Hepatocyte (in vitro differentiated cells): ENCODE measurements around the gene MYBPC2. TPM values are rescaled to one million over a fixed set of nuclear protein-coding genes. Genes with fewer than 3 reads are reported as not detected.

ENCODE experiments used
- DNase-seq: peaks from one replicate; pipeline ENCODE4 v3.0.0-alpha.2; 2016; ENCODE audit warnings: low spot score
- H2AFZ ChIP-seq: fragments of 200-600 bp; sonication (generic); 2 replicates; pipeline ENCODE4 v1.6.0; 2016; ENCODE audit warnings: antibody characterized with exemption, mild to moderate bottlenecking
- H3K27ac ChIP-seq: fragments of 200-600 bp; sonication (generic); 2 replicates; pipeline ENCODE4 v1.5.1; 2016; ENCODE audit warnings: mild to moderate bottlenecking
- H3K27me3 ChIP-seq: fragments of 200-600 bp; sonication (generic); 2 replicates; pipeline ENCODE4 v1.6.1; 2016
- H3K36me3 ChIP-seq: fragments of 200-600 bp; sonication (generic); replicated peaks from 2 replicates; pipeline ENCODE4 v1.5.1; 2016; ENCODE audit warnings: low read depth; ENCODE audit not compliant: insufficient read depth
- H3K4me1 ChIP-seq: fragments of 200-600 bp; sonication (generic); 2 replicates; pipeline ENCODE4 v1.5.1; 2016; ENCODE audit warnings: mild to moderate bottlenecking, moderate library complexity; ENCODE audit not compliant: insufficient read depth
- H3K4me2 ChIP-seq: fragments of 200-600 bp; sonication (generic); 2 replicates; pipeline ENCODE4 v1.6.0; 2016
- H3K4me3 ChIP-seq: fragments of 200-600 bp; sonication (generic); 2 replicates; pipeline ENCODE4 v1.5.1; 2016; ENCODE audit warnings: mild to moderate bottlenecking
- H3K79me2 ChIP-seq: fragments of 200-600 bp; sonication (generic); 2 replicates; pipeline ENCODE4 v1.6.0; 2017; ENCODE audit warnings: mild to moderate bottlenecking
- H3K9me2 ChIP-seq: fragments of 200-600 bp; sonication (generic); replicated peaks from 2 replicates; pipeline ENCODE4 v1.6.0; 2017; ENCODE audit warnings: mild to moderate bottlenecking; ENCODE audit not compliant: insufficient read depth
- H3K9me3 ChIP-seq: fragments of 200-600 bp; sonication (generic); 2 replicates; pipeline ENCODE4 v1.5.1; 2016; ENCODE audit warnings: low read depth, mild to moderate bottlenecking
- H4K20me1 ChIP-seq: fragments of 200-600 bp; sonication (generic); 2 replicates; pipeline ENCODE4 v1.6.0; 2016; ENCODE audit warnings: mild to moderate bottlenecking; ENCODE audit not compliant: insufficient read depth, poor library complexity, severe bottlenecking
- EZH2 ChIP-seq: fragments of 200-600 bp; sonication (generic); IDR thresholded peaks from 2 replicates; pipeline ENCODE4 v1.6.1; 2016; ENCODE audit warnings: antibody characterized with exemption, mild to moderate bottlenecking, borderline replicate concordance
- EZH2phosphoT487 ChIP-seq: fragments of 200-600 bp; sonication (generic); IDR thresholded peaks from one replicate; pipeline ENCODE4 v1.6.1; 2018; ENCODE audit warnings: antibody characterized with exemption, mild to moderate bottlenecking, low read depth, moderate library complexity; ENCODE audit not compliant: unreplicated experiment, severe bottlenecking
- whole genome bisulfite sequencing: methylation state at CpG from one replicate; pipeline ENCODE4 v1.1.6; 2016; ENCODE audit warnings: low lambda C conversion rate; ENCODE audit errors: missing lambda C conversion rate; 5-methylcytosine and 5-hydroxymethylcytosine counted together
- polyA plus RNA-seq: library from polyadenylated mRNA; unstranded; fragments of >200 nt; fragmentation: Nextera tagmentation; extraction: Ambion mirVana; gene quantifications from 2 replicates; pipeline ENCODE4 v1.2.1, GENCODE V29; 2016
- total RNA-seq: library from RNA; depleted of rRNA; stranded (reverse); fragments of >200 nt; gene quantifications from 2 replicates; pipeline ENCODE4 v1.2.3, GENCODE V29; 2014
- TF ChIP-seq, protein P1 (sequence below): fragments of 200-600 bp; sonication (generic); IDR thresholded peaks from 2 replicates; pipeline ENCODE4 v1.5.1; 2016; ENCODE audit warnings: antibody characterized with exemption, mild to moderate bottlenecking; ENCODE audit not compliant: poor library complexity

Gene MYBPC2
- total and polyA plus RNA-seq, 2 experiments from 2014 or later, result 0.07 TPM; not detected in 1

DNA sequence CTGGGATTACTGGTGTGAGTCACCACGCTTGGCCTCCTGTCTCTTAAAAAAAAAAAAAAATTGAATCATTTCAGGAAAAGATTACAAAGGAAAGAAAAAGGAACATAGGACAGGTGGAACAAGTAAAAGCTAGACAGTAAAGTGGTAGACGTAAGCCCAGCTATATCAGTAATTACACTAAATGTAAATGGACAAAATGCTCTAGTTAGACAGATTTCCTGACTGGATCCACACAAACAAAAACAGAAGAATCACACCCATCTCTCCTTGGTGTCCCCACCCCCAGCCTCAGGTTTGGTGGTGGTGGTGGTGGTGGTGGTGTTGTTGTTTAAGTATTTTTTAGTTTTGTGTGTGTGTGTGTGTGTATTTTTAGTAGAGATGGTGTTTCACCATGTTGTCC is 20.3 kb upstream of the MYBPC2 start:
- Histone ChIP-seq H3K4me3 (no peak overlapping the region), H3K4me1 (no peaks in the 10 kb centered on the region), H4K20me1 (no peaks in the 10 kb centered on the region), H3K36me3 (no peaks in the 10 kb centered on the region), H3K4me2 (no peak overlapping the region), H3K9me3 (no peaks in the 10 kb centered on the region), H3K27me3 (no peaks in the 10 kb centered on the region), H3K9me2 (no peaks in the 10 kb centered on the region), H3K27ac (no peak overlapping the region), H3K79me2 (no peaks in the 10 kb centered on the region), H2AFZ (no peak overlapping the region)
- no peak for TF ChIP-seq EZH2
- TF ChIP-seq, protein P1, sequence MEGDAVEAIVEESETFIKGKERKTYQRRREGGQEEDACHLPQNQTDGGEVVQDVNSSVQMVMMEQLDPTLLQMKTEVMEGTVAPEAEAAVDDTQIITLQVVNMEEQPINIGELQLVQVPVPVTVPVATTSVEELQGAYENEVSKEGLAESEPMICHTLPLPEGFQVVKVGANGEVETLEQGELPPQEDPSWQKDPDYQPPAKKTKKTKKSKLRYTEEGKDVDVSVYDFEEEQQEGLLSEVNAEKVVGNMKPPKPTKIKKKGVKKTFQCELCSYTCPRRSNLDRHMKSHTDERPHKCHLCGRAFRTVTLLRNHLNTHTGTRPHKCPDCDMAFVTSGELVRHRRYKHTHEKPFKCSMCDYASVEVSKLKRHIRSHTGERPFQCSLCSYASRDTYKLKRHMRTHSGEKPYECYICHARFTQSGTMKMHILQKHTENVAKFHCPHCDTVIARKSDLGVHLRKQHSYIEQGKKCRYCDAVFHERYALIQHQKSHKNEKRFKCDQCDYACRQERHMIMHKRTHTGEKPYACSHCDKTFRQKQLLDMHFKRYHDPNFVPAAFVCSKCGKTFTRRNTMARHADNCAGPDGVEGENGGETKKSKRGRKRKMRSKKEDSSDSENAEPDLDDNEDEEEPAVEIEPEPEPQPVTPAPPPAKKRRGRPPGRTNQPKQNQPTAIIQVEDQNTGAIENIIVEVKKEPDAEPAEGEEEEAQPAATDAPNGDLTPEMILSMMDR, result no peak
- TF ChIP-seq EZH2phosphoT487, result no peak
- no peak for DNase-seq
- WGBS, result 92% methylated on average over 2 of the region's 2 CpGs

DNA sequence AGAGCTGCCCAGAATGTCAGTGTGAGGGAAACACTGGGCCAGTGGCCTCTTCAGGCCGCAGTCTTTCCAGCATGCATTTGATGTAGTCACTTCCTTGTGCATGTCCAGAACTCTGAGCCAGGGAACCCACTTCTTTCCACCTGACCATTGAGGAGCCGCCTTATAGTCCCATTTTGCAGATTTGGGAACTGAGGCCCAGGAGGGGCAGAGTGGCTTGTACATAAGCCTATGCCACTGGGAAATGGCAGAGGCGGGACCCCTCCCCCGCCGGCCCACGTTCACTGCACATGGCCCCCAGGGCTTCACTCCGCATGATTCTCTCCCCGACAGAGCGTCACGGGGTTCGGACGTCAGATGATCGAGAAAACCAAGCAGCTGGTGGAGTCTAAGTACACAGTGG is 19.6 kb upstream of the MYBPC2 start:
- Histone ChIP-seq H4K20me1 (no peaks in the 10 kb centered on the region), H3K27ac (no peak overlapping the region), H3K4me1 (no peaks in the 10 kb centered on the region), H3K9me2 (no peaks in the 10 kb centered on the region), H3K27me3 (peaks cover 2% of the 10 kb centered on the region), H3K4me2 (no peak overlapping the region), H3K36me3 (no peaks in the 10 kb centered on the region), H3K79me2 (no peaks in the 10 kb centered on the region), H2AFZ (no peak overlapping the region), H3K9me3 (no peaks in the 10 kb centered on the region), H3K4me3 (no peak overlapping the region)
- WGBS, result 93% methylated on average over 13 of the region's 13 CpGs
- DNase-seq, result peak; percentile 7
- TF ChIP-seq EZH2, result no peak
- TF ChIP-seq EZH2phosphoT487, result no peak
- TF ChIP-seq, protein P1, result no peak

DNA sequence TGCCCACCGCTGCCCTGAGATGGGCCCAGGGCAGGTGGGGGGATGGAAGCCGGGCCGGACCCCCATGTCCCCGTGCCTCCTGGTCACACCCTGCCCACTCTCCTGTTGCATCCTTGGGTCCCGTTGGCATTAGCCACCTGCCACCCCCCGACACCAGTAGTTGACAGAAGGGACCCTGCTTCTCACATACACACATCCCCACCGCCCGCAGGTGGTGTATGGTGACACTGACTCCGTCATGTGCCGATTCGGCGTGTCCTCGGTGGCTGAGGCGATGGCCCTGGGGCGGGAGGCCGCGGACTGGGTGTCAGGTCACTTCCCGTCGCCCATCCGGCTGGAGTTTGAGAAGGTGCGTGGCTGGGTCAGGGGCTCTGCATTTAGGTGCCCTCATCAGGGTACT is 19.2 kb upstream of the MYBPC2 start:
- no peaks in the 10 kb centered on the region for H3K9me2 ChIP-seq
- H3K27ac ChIP-seq, result no peak overlapping the region
- no peak overlapping the region for H3K4me3 ChIP-seq
- H3K9me3 ChIP-seq, result no peaks in the 10 kb centered on the region
- H3K4me2 ChIP-seq, result no peak overlapping the region
- H3K79me2 ChIP-seq, result no peaks in the 10 kb centered on the region
- WGBS, result 97% methylated on average over 21 of the region's 21 CpGs
- H3K27me3 ChIP-seq, result peaks cover 6% of the 10 kb centered on the region
- no peak for DNase-seq
- no peak for TF ChIP-seq EZH2
- TF ChIP-seq, protein P1, result no peak
- no peak for TF ChIP-seq EZH2phosphoT487
- peaks cover 4% of the 10 kb centered on the region for H3K4me1 ChIP-seq
- H4K20me1 ChIP-seq, result no peaks in the 10 kb centered on the region
- H2AFZ ChIP-seq, result no peak overlapping the region
- no peaks in the 10 kb centered on the region for H3K36me3 ChIP-seq
